OCI-LY1 (cell line): ENCODE measurements around the gene TEC.

ENCODE experiments used
- EZH2 ChIP-seq: fragments of 200-600 bp; sonication (generic), shearing (Covaris generic); IDR thresholded peaks from 2 replicates; pipeline ENCODE4 v1.8.0; 2017; ENCODE audit warnings: borderline replicate concordance, mixed run types, mild to moderate bottlenecking, antibody characterized with exemption, low read length, moderate library complexity, mixed read lengths
- TF ChIP-seq, protein P1 (sequence below): fragments of 200-600 bp; sonication (generic), shearing (Covaris generic); IDR thresholded peaks from 2 replicates; pipeline ENCODE4 v1.5.1; 2017; ENCODE audit warnings: mild to moderate bottlenecking, antibody characterized with exemption, low read length, moderate library complexity, mixed read lengths

DNA sequence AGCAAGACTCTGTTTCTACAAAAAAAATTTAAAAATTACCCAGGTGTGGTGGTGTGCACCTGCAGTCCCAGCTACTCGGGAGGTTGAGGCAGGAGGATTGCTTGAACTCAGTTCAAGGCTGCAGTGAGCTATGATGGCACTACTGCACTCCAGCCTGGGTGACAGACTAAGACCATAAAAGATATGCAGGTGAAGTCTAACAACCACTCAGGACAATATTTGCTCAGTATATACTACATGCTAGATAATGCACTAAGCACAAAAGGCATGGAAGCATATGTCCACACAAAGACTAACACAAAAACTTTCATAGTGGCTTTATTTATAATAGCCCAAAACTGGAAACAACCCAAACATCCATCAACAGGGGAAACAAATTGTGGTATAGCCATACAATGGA, 77.9 kb downstream of the TEC start:
- TF ChIP-seq, protein P1, sequence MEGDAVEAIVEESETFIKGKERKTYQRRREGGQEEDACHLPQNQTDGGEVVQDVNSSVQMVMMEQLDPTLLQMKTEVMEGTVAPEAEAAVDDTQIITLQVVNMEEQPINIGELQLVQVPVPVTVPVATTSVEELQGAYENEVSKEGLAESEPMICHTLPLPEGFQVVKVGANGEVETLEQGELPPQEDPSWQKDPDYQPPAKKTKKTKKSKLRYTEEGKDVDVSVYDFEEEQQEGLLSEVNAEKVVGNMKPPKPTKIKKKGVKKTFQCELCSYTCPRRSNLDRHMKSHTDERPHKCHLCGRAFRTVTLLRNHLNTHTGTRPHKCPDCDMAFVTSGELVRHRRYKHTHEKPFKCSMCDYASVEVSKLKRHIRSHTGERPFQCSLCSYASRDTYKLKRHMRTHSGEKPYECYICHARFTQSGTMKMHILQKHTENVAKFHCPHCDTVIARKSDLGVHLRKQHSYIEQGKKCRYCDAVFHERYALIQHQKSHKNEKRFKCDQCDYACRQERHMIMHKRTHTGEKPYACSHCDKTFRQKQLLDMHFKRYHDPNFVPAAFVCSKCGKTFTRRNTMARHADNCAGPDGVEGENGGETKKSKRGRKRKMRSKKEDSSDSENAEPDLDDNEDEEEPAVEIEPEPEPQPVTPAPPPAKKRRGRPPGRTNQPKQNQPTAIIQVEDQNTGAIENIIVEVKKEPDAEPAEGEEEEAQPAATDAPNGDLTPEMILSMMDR: no peak
- no peak for TF ChIP-seq EZH2
